ENCODE results near the gene TPRG1. TPM values are rescaled to one million over a fixed set of nuclear protein-coding genes. Genes with fewer than 3 reads are reported as not detected.

TPRG1 gene
- total RNA-seq, 2 donors from 2014 or later = 0.69 to 1.3 TPM

- Mint-ChIP-seq H3K9me3 (no peaks in the 10 kb centered on the region), H3K4me3 (no peak overlapping the region), H3K27ac (no peak overlapping the region), H3K4me1 (peaks cover 9% of the 10 kb centered on the region), H3K36me3 (ENCODE audit: low read depth) (no peaks in the 10 kb centered on the region), H3K27me3 (ENCODE audit: insufficient read depth) (no peaks in the 10 kb centered on the region)
- no peaks in the 10 kb centered on the region for H3K36me3 ChIP-seq (ENCODE audit: control insufficient read depth, insufficient read depth, low read length)
- H3K27ac ChIP-seq (ENCODE audit: low read depth, low read length) = no peak overlapping the region
- no peak overlapping the region for H3K9ac ChIP-seq (ENCODE audit: extremely low read depth, low read length, poor library complexity, severe bottlenecking)
- 88 to 90% methylated on average over 4 to 6 of the region's 6 CpGs for WGBS, 2 experiments (ENCODE audit: insufficient coverage in 1 of 2, insufficient read length in 1 of 2)
- no peak for DNase-seq
- no peaks in the 10 kb centered on the region for H3K4me1 ChIP-seq (ENCODE audit: control insufficient read depth, insufficient read depth, low read length)
- TF ChIP-seq CTCF (conservative IDR thresholded peaks at IDR 0.05) = no peak
- no peaks in the 10 kb centered on the region for H3K9me3 ChIP-seq (ENCODE audit: control insufficient read depth, low read length)
- no peaks in the 10 kb centered on the region for H3K27me3 ChIP-seq (ENCODE audit: control insufficient read depth, insufficient read depth, low read length, poor library complexity, severe bottlenecking)
- no peak overlapping the region for H3K4me3 ChIP-seq (ENCODE audit: low read length)
Measured at GRCh38 chr3:189139611-189139940, 32.2 kb upstream of the TPRG1 start.

GRCh38 chr3:189142527-189142926 is 29.2 kb upstream of the TPRG1 start:
- Histone ChIP-seq H3K27ac (ENCODE audit: low read depth, low read length) (no peak overlapping the region), H3K4me1 (ENCODE audit: control insufficient read depth, insufficient read depth, low read length) (no peaks in the 10 kb centered on the region), H3K9me3 (ENCODE audit: control insufficient read depth, low read length) (no peaks in the 10 kb centered on the region), H3K27me3 (ENCODE audit: control insufficient read depth, insufficient read depth, low read length, poor library complexity, severe bottlenecking) (no peaks in the 10 kb centered on the region), H3K9ac (ENCODE audit: extremely low read depth, low read length, poor library complexity, severe bottlenecking) (no peak overlapping the region), H3K4me3 (ENCODE audit: low read length) (no peak overlapping the region), H3K36me3 (ENCODE audit: control insufficient read depth, insufficient read depth, low read length) (no peaks in the 10 kb centered on the region)
- Mint-ChIP-seq H3K36me3 (ENCODE audit: low read depth) (no peaks in the 10 kb centered on the region), H3K4me3 (no peak overlapping the region), H3K9me3 (no peaks in the 10 kb centered on the region), H3K27me3 (ENCODE audit: insufficient read depth) (no peaks in the 10 kb centered on the region), H3K4me1 (peaks cover 7% of the 10 kb centered on the region), H3K27ac (no peak overlapping the region)
- no peak for DNase-seq
- no peak for TF ChIP-seq CTCF (conservative IDR thresholded peaks at IDR 0.05)
- WGBS, 2 experiments (ENCODE audit: insufficient coverage in 1 of 2, insufficient read length in 1 of 2) = 79 to 100% methylated on average over 1 of the region's 1 CpG

- WGBS, 2 experiments (ENCODE audit: insufficient coverage in 1 of 2, insufficient read length in 1 of 2) = 80 to 90% methylated on average over 1 of the region's 1 CpG
- no peaks in the 10 kb centered on the region for H3K36me3 ChIP-seq (ENCODE audit: control insufficient read depth, insufficient read depth, low read length)
- no peak for DNase-seq
- no peaks in the 10 kb centered on the region for H3K36me3 Mint-ChIP-seq (ENCODE audit: low read depth)
- no peaks in the 10 kb centered on the region for H3K9me3 ChIP-seq (ENCODE audit: control insufficient read depth, low read length)
- no peak overlapping the region for H3K4me3 ChIP-seq (ENCODE audit: low read length)
- H3K27me3 ChIP-seq (ENCODE audit: control insufficient read depth, insufficient read depth, low read length, poor library complexity, severe bottlenecking) = no peaks in the 10 kb centered on the region
- H3K4me3 Mint-ChIP-seq = no peak overlapping the region
- TF ChIP-seq CTCF (conservative IDR thresholded peaks at IDR 0.05) = no peak
- no peak overlapping the region for H3K27ac ChIP-seq (ENCODE audit: low read depth, low read length)
- peaks cover 6% of the 10 kb centered on the region for H3K4me1 Mint-ChIP-seq
- no peaks in the 10 kb centered on the region for H3K27me3 Mint-ChIP-seq (ENCODE audit: insufficient read depth)
- H3K27ac Mint-ChIP-seq = no peak overlapping the region
- no peaks in the 10 kb centered on the region for H3K9me3 Mint-ChIP-seq
- no peak overlapping the region for H3K9ac ChIP-seq (ENCODE audit: extremely low read depth, low read length, poor library complexity, severe bottlenecking)
- no peaks in the 10 kb centered on the region for H3K4me1 ChIP-seq (ENCODE audit: control insufficient read depth, insufficient read depth, low read length)
Measured at GRCh38 chr3:189143321-189143720, 28.4 kb upstream of the TPRG1 start.

Data from endodermal cell (in vitro differentiated cells).